ENCODE results near the gene TXNRD3. TPM values are rescaled to one million over a fixed set of nuclear protein-coding genes. Genes with fewer than 3 reads are reported as not detected.

Gene TXNRD3
- total RNA-seq, 4 donors from 2014 or later: 1.4 to 11.6 (median 2.8) TPM

- Histone ChIP-seq H3K9me3 (no peaks in the 10 kb centered on the region), H3K27me3 (no peaks in the 10 kb centered on the region), H3K4me3 (no peak overlapping the region), H3K36me3 (no peaks in the 10 kb centered on the region), H3K27ac (no peak overlapping the region), H3K4me1 (peaks cover 0 to 6% (median 2%) of the 10 kb centered on the region in 4 donors)
- no peak for DNase-seq
- TF ChIP-seq, protein P1, sequence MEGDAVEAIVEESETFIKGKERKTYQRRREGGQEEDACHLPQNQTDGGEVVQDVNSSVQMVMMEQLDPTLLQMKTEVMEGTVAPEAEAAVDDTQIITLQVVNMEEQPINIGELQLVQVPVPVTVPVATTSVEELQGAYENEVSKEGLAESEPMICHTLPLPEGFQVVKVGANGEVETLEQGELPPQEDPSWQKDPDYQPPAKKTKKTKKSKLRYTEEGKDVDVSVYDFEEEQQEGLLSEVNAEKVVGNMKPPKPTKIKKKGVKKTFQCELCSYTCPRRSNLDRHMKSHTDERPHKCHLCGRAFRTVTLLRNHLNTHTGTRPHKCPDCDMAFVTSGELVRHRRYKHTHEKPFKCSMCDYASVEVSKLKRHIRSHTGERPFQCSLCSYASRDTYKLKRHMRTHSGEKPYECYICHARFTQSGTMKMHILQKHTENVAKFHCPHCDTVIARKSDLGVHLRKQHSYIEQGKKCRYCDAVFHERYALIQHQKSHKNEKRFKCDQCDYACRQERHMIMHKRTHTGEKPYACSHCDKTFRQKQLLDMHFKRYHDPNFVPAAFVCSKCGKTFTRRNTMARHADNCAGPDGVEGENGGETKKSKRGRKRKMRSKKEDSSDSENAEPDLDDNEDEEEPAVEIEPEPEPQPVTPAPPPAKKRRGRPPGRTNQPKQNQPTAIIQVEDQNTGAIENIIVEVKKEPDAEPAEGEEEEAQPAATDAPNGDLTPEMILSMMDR (IDR thresholded peaks at IDR 0.05): no peak
- TF ChIP-seq POLR2A (IDR thresholded peaks at IDR 0.05): no peak
Measured at GRCh38 chr3:126682009-126682408, 27.1 kb upstream of the TXNRD3 start.

GRCh38 chr3:126680667-126681055, 25.7 kb upstream of the TXNRD3 start:
- H3K27me3 ChIP-seq: no peaks in the 10 kb centered on the region
- H3K36me3 ChIP-seq: no peaks in the 10 kb centered on the region
- no peak overlapping the region for H3K27ac ChIP-seq
- peaks cover 0 to 6% (median 2%) of the 10 kb centered on the region in 4 donors for H3K4me1 ChIP-seq
- DNase-seq: no peak
- TF ChIP-seq POLR2A (IDR thresholded peaks at IDR 0.05): no peak
- no peaks in the 10 kb centered on the region for H3K9me3 ChIP-seq
- H3K4me3 ChIP-seq: no peak overlapping the region

DNA sequence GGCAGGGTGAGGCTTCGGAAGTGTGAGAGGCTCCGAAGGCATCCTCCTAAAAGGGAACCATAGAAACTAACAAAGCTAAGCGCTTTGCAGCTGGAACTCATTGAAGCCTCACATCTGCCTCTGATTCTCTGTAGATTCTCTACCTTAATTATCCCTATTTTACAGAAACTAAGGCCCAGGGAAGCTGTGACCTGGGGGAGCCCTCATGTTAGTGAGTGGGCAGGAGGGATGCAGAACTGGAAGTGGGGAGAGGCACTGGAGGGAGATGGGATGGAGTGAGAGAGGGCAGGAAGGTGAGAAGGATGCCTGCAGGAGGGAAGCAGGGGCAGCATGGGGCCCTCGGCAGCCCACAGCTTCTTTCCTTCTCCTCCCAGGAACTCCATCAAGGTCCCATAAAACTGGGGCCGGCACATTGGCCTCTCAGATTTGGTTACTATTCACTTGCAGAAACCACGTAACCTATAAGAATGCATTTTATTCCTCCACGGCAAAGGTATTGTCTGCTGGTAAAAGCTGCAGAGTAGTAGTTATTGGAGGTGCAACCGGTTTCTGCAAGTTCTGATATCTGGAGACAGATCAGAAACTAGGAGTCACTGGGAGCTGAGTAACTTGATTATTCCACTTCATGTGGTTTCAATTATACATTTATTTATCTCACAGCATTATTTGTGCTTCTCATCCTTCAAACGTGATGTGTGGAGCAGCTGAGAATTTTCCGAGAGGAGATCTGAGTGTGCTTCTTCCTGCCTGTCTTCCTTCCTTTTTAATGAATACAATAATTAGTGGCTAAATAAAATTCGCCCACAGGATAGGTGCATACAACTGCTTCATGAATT, 25.1 kb upstream of the TXNRD3 start:
- no peak overlapping the region for H3K4me3 ChIP-seq
- peaks cover 0 to 6% (median 2%) of the 10 kb centered on the region in 4 donors for H3K4me1 ChIP-seq
- no peaks in the 10 kb centered on the region for H3K27me3 ChIP-seq
- no peak overlapping the region for H3K27ac ChIP-seq
- DNase-seq: peak in 1 of 3 donors; percentile 27
- no peaks in the 10 kb centered on the region for H3K9me3 ChIP-seq
- H3K36me3 ChIP-seq: no peaks in the 10 kb centered on the region
- TF ChIP-seq, protein P1 (IDR thresholded peaks at IDR 0.05): no peak
- TF ChIP-seq POLR2A (IDR thresholded peaks at IDR 0.05): no peak

DNA sequence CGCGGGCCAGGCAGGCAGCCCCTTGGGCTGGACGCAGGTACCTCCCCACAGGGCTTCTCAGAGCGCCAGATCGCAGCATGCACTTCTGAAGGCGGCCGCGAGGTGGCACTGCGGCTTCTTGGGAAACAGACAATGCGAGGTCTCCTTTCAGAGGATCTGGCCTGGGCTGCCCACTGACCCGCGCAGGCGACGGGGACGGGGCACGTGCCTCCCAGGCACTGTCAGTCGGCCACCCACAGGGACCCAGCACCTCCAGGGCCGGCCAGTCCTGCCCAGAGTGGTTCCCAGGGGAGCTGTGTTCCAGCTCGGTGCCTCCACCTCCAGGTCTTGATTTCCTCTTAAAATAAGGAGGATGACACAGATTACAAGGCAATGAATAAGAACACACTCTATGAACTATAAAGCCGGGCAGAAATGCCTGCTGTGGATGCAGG, 24.4 kb upstream of the TXNRD3 start:
- Histone ChIP-seq H3K4me3 (no peak overlapping the region), H3K27me3 (no peaks in the 10 kb centered on the region), H3K4me1 (peaks cover 0 to 6% (median 2%) of the 10 kb centered on the region in 4 donors), H3K27ac (no peak overlapping the region), H3K9me3 (no peaks in the 10 kb centered on the region), H3K36me3 (no peaks in the 10 kb centered on the region)
- peak; percentile 81 to 93 (median 85) for DNase-seq
- TF ChIP-seq, protein P1 (IDR thresholded peaks at IDR 0.05): peak; percentile 51 to 98 (median 86)
- no peak for TF ChIP-seq POLR2A (IDR thresholded peaks at IDR 0.05)

DNA sequence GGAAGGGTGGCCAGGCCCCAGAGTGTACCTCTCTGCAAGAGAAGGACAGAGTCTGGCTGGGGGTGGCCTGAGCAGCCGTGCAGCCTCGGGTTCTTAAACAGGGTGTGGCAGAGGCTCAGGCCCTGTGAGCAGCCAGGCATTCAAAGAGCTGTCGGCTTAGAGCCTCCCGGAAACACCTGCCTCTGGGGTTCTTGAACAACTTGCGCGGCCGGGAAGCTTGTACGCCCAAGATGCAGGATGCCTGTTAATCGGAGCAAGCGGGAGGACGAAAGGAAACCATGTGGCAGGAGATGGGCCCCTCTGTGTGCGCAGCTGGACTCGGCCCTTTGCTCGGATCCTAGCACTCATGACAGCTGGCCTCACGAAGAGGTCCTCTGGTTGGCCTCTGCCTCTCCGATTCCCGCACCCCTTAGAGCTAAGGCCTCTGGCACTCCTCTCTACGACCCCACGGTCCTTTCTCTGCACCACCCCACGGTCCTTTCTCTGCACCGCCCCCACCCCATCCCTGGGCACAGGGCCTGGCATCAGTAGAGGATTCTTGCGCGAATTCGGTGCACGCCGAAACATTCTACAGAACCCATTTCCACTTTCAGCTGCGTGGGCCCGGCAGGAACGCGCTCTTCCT, 23.9 kb upstream of the TXNRD3 start:
- Histone ChIP-seq H3K9me3 (peaks cover 0 to under 1% (median 0%) of the 10 kb centered on the region in 4 donors), H3K27me3 (no peaks in the 10 kb centered on the region), H3K27ac (no peak overlapping the region), H3K36me3 (no peaks in the 10 kb centered on the region), H3K4me1 (peaks cover 0 to 6% (median 2%) of the 10 kb centered on the region in 4 donors), H3K4me3 (no peak overlapping the region)
- DNase-seq: peak; percentile 35 to 64 (median 41)
- TF ChIP-seq POLR2A (IDR thresholded peaks at IDR 0.05): no peak
- TF ChIP-seq, protein P1 (IDR thresholded peaks at IDR 0.05): no peak

Measured in Peyer's patch (tissue), 4 donors.